Measurements from ENCODE around the gene CCDC158.
"Not testable (repeated sequence)": the region's sequence is repeated elsewhere in the genome, so short reads cannot be mapped to it uniquely, and the experiment has no call there.

CCDC158 gene

DNA sequence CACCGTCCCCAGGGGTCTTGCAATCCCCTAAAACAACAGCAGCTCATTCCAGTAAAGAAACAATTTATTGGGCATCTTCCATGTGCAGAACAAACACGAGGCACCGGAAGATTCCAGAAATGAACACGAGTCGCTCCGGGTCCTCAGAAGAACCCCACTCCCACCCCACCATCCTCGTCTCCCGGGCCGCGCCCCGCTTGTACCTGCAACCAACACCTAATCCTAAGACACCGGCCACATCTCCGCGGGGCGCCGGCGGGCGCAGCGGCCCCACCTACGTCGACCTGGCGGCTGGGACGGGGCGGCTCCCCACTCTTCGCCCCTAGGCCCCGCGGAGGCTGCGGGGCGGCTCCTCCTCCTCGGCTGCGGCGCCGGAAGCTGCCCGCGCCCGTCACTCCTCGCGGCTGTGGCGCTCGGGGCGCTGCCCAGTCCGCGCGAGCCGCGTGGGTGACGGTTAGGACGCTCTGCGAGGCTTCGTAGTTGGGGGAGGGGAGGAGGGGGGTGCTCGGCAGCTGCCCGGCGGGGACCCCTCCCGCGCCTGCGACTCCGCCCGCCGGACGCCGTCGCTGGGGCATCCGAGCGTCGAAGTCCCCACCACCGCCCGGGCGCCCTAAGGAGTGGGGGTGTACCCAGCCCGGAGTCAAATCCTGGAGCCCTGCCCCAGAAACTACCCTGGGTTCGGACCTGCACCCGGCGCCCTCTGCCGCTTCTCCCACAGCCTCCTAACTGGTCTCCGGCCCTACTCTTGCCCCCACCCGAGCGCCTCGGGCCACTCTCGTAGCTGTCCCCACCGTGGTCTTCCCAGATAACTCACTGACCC is at the start of gene CCDC158:
Gene CCDC158 (minus strand): TSS at position 380 of the 820 bp plus-strand sequence. CDS start 17,934 bp downstream, outside the sequence.
- DNase-seq, result no peak

DNA sequence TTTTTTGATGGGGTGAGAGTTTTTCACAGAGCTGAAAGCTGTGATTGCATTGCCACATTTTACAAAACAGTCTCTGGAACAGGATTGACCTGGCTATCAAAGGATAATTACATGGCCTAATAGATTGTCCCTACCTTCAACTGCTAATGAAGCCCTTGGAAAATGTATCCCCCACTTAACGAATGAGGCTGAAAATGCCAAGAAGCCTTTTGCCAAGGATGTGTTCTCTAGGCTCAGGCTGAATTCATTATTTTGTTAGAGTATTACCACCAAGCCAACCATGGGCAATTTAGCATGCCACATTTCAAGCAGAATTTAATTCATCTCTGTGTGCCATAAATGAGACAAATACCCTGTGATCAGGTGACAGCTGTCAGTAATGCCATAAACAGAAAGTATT is 49.6 kb upstream of the CCDC158 start:
- no peak for DNase-seq

- DNase-seq, result no peak
Measured at GRCh38 chr4:76470064-76470463, 49.1 kb upstream of the CCDC158 start.

- DNase-seq, result no peak
Measured at GRCh38 chr4:76463568-76463967, 42.6 kb upstream of the CCDC158 start.

DNA sequence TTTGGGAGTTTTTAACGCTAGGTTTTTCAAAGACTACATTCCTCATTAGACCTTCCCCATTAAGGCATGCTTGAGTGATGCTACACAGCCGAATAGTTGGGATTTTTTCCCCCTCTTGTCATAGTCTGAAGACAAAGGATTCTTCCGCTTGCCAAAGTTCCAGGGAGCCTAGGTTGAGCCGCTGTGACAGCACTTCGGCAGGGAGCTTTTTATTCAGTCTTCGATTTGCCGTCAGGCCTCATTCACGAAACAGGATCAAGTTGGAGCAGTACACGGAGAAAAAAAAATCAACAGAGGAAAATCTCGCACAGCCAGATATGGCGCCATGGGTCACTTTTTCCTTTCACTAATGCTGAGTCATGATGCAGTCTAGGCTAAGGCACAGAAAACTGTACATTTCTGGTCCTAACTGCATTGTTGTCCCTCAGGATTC is 38.4 kb upstream of the CCDC158 start:
- peak; percentile 27 for DNase-seq

GRCh38 chr4:76458825-76459224 is 37.9 kb upstream of the CCDC158 start:
- no peak for DNase-seq

DNA sequence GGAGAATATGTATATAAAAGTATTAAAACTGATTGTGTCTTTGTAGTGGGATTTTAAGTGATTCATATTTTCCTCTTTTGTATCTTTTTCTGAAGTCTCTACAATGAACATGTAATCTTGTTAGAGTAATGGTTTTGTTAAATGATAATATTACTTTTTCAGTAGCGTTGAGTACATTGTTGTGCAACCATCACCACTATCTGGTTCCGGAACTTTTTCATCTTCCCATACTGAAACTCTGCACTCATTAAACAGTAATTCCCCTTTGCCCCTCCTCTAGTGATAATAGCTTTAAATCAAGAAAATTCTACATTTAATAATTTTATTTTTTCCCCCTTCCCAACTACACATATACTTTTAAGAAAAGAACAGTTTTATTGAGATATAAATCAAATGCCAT is 37.4 kb upstream of the CCDC158 start:
- DNase-seq, result no peak

- no peak for DNase-seq
Measured at GRCh38 chr4:76457885-76458284, 36.9 kb upstream of the CCDC158 start.

- not testable (repeated sequence) for DNase-seq
Measured at GRCh38 chr4:76454073-76454472, 33.1 kb upstream of the CCDC158 start.

GRCh38 chr4:76453232-76453631 is 32.3 kb upstream of the CCDC158 start:
- no peak for DNase-seq

GRCh38 chr4:76449833-76450232 is 28.9 kb upstream of the CCDC158 start:
- DNase-seq, result no peak

DNA sequence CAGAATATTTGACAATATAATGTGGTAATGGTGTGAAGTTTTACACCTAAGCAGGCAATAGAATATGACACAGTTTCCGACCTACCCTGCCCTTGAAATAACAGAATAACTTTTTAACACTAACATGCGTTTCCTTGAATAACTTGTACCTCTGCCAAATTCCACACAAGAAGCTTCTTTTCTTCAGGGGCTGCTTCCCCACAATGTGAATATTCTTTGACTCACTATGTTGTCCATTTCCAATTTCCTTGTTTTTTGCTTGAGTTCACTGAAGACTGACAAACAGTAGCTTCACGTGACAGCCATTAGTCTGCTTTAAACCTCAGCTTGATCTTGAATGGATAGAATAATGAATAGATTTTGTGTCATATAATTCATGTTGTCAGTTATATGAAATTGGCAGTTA is 28.4 kb upstream of the CCDC158 start:
- no peak for DNase-seq

DNA sequence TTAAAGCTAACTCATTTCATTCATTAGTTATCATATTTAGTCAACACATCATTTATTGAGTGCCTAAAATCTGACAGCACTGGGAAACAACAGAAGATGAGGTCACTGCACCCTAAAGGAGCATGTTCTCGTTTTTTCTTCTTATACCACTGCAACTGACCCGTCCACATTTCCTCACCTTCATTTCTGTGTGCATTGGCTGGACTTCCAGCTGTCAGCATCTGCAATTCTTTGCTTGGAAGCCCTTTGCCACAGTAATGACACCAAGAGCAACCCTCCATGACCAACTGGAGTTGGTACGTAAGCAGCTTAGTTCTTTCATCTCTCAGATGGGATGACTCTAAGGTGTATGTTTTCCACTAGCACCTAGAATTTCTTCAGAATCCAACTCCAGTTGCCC is 27.3 kb upstream of the CCDC158 start:
- DNase-seq, result no peak

DNA sequence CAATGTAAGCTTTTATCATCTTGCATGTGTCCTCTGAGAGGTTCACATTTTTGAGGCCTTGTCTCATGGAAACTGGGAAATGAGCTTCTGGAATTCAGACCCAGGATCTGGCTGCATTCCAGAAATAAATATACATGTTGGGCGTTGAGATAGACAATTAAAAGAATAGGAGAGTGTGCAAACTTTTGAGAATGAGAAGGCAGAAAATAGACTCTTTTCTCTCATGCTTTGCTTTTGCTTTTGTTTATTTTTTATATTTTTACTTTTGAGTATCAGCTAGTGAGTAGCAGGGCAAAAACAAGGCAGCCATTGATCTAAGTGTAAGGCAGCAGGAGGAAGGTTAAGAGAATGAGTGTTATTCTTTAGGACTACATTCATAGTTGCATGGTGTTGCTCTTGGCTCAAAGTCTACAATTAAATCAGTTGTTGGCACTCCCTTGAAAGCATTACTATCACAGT is 26.5 kb upstream of the CCDC158 start:
- no peak for DNase-seq

DNA sequence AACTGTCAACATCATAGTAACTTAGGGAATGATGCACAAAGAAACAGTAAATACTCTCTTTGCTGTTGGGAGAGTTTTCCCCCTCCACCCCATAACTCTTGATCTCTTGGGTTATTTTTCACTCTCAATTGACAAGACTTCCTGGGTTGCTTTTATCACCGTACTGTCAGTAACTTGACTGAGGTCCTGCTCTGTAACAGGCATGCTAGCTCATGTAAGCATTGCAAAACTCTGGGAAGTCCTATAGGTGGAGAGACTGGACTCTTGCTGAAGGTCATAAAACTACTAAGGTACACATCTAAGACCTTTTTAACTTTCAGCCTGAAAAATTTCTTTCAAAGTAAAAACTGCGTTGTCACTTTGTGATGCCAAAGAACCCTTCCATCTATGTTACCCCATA is 25.0 kb upstream of the CCDC158 start:
- no peak for DNase-seq

- no peak for DNase-seq
Measured at GRCh38 chr4:76443376-76443775, 22.4 kb upstream of the CCDC158 start.

GRCh38 chr4:76442807-76443206 is 21.9 kb upstream of the CCDC158 start:
- DNase-seq, result no peak

GRCh38 chr4:76441881-76442280 is 20.9 kb upstream of the CCDC158 start:
- DNase-seq, result no peak

DNA sequence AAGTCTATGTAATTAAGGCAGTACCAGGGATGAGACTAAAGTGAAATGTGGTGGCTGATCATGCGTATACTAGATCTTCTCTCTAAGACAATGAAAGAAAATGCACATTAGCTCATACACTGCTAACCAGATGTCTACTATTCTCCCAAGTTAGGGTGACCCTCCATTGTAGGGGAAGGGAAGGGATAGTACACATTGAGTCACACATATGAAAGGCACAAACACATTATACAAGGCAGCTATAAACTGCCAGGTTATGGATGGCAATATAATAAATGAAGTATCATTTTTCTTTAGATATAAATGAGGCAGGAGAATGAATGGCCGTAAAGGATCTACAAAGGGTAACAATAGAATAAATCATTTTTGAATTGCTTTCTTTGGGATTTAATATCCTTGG is 18.6 kb upstream of the CCDC158 start:
- no peak for DNase-seq

GRCh38 chr4:76435528-76436319 is 14.8 kb upstream of the CCDC158 start:
- DNase-seq, result no peak

DNA sequence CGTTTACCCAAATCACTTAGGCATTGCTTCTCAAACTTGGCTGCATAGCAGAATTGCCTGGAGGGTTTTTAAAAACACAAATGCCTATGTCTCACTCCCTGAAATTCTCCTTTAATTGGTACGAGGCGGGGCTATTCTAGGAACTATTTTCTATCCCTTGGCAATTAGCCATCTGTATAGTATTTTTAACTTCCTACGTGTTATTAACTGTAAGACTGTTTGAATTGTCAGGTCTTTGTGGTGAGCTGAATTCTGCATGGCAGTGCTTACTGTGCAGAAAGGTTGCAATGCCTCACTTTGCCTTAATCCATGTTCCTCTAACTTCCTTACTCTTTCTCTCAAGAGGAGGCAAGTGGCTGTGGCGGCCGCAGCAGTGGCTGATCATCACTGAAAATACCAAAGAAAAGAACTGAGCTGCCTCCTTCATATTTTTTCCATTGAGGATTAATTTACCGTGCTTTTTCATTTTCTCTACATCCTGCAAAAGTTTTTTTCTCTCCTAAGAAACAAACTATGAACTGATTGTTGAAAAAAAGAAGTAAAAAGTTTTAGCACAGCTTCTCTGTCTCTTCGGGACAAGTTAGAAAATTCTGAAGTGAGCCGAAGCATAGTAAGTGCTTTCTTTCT is 14.1 kb upstream of the CCDC158 start, which contains the start of gene SHROOM3:
Gene SHROOM3 (plus strand): TSS at position 329 of the 627 bp plus-strand sequence. CDS start 824 bp downstream, outside the sequence.
- DNase-seq, result no peak

- peak; percentile 13 for DNase-seq
Measured at GRCh38 chr4:76430519-76431388, 9.8 kb upstream of the CCDC158 start.
